ENCODE measurements around the gene SPDYE9. TPM values are rescaled to one million over a fixed set of nuclear protein-coding genes. Genes with fewer than 3 reads are reported as not detected.

Gene SPDYE9
- not detected in 5 replicates for total RNA-seq (2022; extraction: Qiagen RNA extraction)

DNA sequence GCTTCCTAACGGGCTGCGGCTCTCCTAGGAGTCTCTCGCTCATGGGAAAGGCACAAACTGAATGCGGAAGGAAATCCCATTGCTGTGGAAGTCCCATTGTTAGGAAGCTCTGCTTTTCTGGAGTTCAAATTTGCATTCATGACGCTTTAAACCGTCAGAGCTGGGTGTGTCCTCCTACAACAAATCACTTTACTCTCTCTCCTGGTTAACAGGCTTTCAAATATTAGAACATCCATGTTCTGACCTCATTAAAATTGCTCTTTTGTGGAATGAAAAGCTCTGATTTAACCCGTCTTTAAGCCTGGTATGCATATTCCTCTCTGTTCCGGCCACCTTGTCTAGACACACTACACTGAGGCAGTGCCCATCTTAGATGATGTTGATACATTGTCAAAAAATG is at the start of gene SPDYE9:
Gene SPDYE9, minus strand, starts transcription at position 101 of the 400 bp plus-strand sequence. CDS start 1,800 bp downstream, outside the sequence.

GRCh38 chr7:73057811-73058210 is 28.0 kb downstream of the SPDYE9 start, which contains the start of gene SPDYE11:
SPDYE11 (minus strand) TSS chr7:73057911; CDS start chr7:73056111, 1,800 bp downstream.

GRCh38 chr7:73029666-73030065 is 56.2 kb downstream of the SPDYE9 start, which contains the start of gene SPDYE8:
SPDYE8 (minus strand) TSS chr7:73029766; CDS start chr7:73027966, 1,800 bp downstream.

Other genes with a start within 250 kb of the SPDYE9 start
- gene POM121, start 160.9 kb downstream of the SPDYE9 start, total RNA-seq (2022; extraction: Qiagen RNA extraction), result 31.4 to 46.0 TPM (median 45.2 TPM) in 5 replicates
- gene TRIM74, start 116.6 kb downstream of the SPDYE9 start, total RNA-seq (2022; extraction: Qiagen RNA extraction), result 0.33 to 0.41 TPM (median 0.40 TPM) in 4 of 5 replicates, not detected in the other
- not detected in 5 replicates for gene SPDYE8, start 56.3 kb downstream of the SPDYE9 start, total RNA-seq (2022; extraction: Qiagen RNA extraction)
- gene SPDYE11, start 28.1 kb downstream of the SPDYE9 start, total RNA-seq (2022; extraction: Qiagen RNA extraction), result not detected in 5 replicates
- gene NSUN5, start 222.8 kb upstream of the SPDYE9 start, total RNA-seq (2022; extraction: Qiagen RNA extraction), result 53.4 to 63.0 TPM (median 61.8 TPM) in 5 replicates
- not detected in 5 replicates for gene TRIM50, start 242.0 kb upstream of the SPDYE9 start, total RNA-seq (2022; extraction: Qiagen RNA extraction)
- not detected in 5 replicates for gene FKBP6, start 242.1 kb upstream of the SPDYE9 start, total RNA-seq (2022; extraction: Qiagen RNA extraction)